ENCODE measurements around the gene CD302.
"Not testable (repeated sequence)": the region's sequence is repeated elsewhere in the genome, so short reads cannot be mapped to it uniquely, and the experiment has no call there.

Gene CD302

GRCh38 chr2:159745237-159745636, 52.8 kb downstream of the CD302 start:
- not testable (repeated sequence) for DNase-seq

- DNase-seq = no peak
Observed at GRCh38 chr2:159744363-159744762, 53.6 kb downstream of the CD302 start.

- no peak for DNase-seq
Observed at GRCh38 chr2:159742846-159743245, 55.2 kb downstream of the CD302 start.

DNA sequence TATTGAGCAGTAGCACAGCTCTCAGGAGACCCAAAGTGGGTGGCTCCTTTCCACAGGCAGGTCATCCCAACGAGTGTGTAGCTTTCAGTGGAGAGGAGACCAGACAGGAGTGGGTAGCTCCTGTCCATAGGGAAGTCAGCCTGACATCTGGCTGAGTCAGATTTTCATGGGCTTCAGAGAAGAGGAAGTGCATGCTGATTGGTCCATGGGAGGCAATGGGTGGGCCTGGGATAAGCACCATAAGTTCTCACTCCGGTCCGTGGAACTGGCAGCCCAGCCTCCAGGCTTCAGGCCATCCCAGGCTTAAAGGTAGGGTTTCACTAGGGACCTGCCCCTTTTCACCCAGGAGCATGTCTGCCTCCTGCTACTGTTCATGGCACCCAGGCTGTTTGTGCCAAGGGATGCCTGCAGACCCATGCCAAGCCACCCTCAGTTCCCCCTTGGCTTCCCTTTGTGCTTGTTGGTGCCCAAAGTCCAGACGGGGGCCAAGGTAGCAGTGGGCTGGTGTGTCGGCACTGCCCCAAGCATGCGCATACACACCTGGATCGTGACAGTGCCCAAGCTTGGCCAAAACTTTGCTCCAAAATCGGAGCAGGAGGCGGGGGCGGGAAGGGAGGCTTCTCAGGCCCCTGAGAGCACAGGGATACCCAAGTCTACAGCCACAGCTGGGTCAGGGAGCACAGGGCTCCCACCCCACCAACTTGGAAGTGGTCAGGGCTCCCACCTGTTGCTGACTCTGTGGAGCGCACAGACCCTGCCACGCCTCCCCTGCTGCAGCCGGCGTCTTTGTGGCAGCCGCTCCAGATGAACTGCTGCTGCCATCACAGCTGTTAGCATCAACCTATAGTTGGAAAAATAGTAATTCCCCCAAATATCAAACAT, 59.3 kb downstream of the CD302 start:
- DNase-seq = no peak

GRCh38 chr2:159737917-159738296, 60.1 kb downstream of the CD302 start:
- no peak for DNase-seq

- DNase-seq = no peak
Observed at GRCh38 chr2:159737292-159737916, 60.6 kb downstream of the CD302 start.

DNA sequence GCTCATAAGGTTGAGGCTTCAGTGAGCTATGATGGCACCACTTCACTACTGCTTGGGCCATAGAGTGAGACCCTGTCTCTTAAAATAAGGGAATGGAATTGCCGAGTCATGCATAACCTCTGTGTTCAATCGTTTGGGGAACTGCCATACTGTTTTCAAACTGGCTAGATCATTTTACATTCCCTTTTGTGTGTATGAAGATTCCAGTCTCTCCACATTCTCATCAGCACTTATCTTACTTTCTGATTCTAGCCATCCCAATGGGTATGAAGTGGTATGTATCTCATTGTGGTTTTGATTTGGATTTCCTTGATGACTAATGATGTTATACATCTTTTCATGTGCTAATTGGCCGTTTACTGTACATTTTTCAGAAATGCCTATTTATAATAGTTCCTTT, 62.0 kb downstream of the CD302 start:
- DNase-seq = no peak

GRCh38 chr2:159735648-159736047, 62.4 kb downstream of the CD302 start:
- DNase-seq = no peak

DNA sequence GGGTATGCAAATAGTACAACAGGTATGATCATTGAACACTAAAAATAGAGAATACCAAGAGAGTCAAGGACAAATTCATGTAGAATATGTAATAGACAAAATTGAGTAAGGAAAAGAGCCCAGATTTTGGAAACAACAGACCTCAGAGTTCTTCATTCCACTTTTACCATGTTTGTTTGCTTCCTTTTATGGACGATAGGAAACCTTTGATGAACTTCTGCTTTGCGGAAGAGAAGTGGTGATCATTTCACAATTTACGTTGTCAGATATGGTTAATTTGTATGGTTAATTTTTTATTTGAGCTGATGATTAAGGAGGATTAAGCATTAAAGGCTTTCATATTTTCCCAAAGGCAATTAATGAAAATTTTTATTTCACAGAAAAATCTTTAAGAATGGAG, 69.4 kb downstream of the CD302 start:
- no peak for DNase-seq

DNA sequence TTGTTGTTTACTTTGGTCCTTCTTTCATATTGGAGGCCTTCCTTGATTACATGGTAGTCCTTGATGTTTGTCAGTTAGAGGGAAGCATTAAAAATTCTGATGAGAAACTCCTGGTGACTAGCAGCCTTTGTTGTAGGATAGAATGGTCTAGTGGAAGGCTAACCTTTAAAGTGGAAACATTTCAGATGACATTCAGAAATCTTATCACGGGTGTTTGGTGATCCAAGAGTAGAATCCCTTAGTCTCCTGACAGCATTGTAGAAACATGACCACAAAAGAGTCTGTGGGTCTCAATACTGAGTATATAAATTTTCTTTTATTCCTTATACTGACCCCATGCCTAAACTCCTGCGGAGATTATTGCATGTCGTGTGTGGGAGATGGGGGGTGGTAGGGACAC, 72.3 kb downstream of the CD302 start:
- no peak for DNase-seq

- not testable (repeated sequence) for DNase-seq
Observed at GRCh38 chr2:159724795-159725572, 73.0 kb downstream of the CD302 start.

DNA sequence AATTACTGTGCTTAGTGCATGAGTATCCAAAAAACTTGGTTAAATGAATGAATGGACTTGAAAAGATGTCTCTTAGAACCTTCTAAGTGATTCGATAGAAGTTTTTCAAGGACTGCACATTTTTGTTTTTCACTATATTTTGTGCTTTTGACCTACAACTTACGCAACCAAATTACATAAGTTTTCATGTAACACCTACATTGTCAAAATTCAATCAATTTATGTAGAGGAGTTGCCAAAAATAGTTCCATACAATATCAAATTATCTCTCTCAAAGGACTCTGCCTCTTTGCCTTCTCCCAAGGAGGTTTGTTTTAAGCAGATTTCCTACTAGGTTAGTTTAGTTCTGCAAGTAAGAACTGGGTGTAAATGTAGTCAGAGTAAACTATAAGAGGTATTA, 75.4 kb downstream of the CD302 start:
- no peak for DNase-seq

DNA sequence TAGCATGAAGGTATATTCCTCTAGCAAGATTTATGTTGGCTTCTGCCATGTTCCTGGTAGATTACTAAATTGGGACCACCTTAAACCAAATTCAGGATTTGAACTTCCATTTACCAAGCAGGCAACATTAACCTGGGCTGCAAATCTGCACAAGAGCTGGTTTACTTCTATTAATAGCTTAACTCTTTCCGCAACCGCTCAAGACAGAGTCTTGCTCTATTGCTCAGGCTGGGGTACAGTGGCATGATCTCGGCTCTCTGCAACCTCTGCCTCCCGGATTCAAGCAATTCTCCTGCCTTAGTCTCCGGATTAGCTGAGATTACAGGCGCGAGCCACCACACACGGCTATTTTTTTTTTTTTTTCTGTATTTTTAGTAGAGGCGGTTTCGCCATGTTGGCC, 77.3 kb downstream of the CD302 start:
- no peak for DNase-seq
